ENCODE measurements around the gene TPBGL. TPM values are rescaled to one million over a fixed set of nuclear protein-coding genes. Genes with fewer than 3 reads are reported as not detected.

TPBGL gene
- total and polyA plus RNA-seq, 8 donors = 0.09 to 1.3 (median 0.25) TPM; not detected in 1

- H3K4me3 ChIP-seq = no peak overlapping the region
- H3K36me3 ChIP-seq = no peaks in the 10 kb centered on the region
- H3K27ac ChIP-seq = no peak overlapping the region
- intact Hi-C loops (cut with DNase I) = no loop called here
- H3K9me3 ChIP-seq = no peaks in the 10 kb centered on the region
- no peaks in the 10 kb centered on the region for H3K4me1 ChIP-seq
- no peak for TF ChIP-seq CTCF (IDR thresholded peaks at IDR 0.05)
- ATAC-seq (no peak), DNase-seq (no peak)
- no peaks in the 10 kb centered on the region for H3K27me3 ChIP-seq
These were observed 25.7 kb upstream of the TPBGL start for GRCh38 chr11:75214843-75215242.

GRCh38 chr11:75219869-75220268, 20.7 kb upstream of the TPBGL start:
- ATAC-seq (no peak), DNase-seq (no peak)
- Histone ChIP-seq H3K36me3 (no peaks in the 10 kb centered on the region), H3K27ac (no peak overlapping the region), H3K27me3 (no peaks in the 10 kb centered on the region), H3K9me3 (no peaks in the 10 kb centered on the region), H3K4me3 (no peak overlapping the region), H3K4me1 (no peaks in the 10 kb centered on the region)
- intact Hi-C loops (cut with DNase I) = no loop called here
- no peak for TF ChIP-seq CTCF (IDR thresholded peaks at IDR 0.05)

GRCh38 chr11:75223954-75224643, 16.5 kb upstream of the TPBGL start:
- peak in 1 of 4 donors; percentile 20 for DNase-seq
- Histone ChIP-seq H3K4me3 (no peak overlapping the region), H3K4me1 (no peaks in the 10 kb centered on the region), H3K27ac (no peak overlapping the region), H3K27me3 (no peaks in the 10 kb centered on the region), H3K9me3 (no peaks in the 10 kb centered on the region), H3K36me3 (no peaks in the 10 kb centered on the region)
- intact Hi-C loops (cut with DNase I) = no loop called here
- TF ChIP-seq CTCF (IDR thresholded peaks at IDR 0.05) = no peak
- ATAC-seq = no peak

- no peak overlapping the region for H3K4me3 ChIP-seq
- no peaks in the 10 kb centered on the region for H3K36me3 ChIP-seq
- DNase-seq (no peak), ATAC-seq (no peak)
- H3K27me3 ChIP-seq = no peaks in the 10 kb centered on the region
- intact Hi-C loops (cut with DNase I) = no loop called here
- TF ChIP-seq CTCF (IDR thresholded peaks at IDR 0.05) = no peak
- H3K27ac ChIP-seq = no peak overlapping the region
- no peaks in the 10 kb centered on the region for H3K9me3 ChIP-seq
- no peaks in the 10 kb centered on the region for H3K4me1 ChIP-seq
These were observed 14.8 kb upstream of the TPBGL start for GRCh38 chr11:75225794-75226193.

- ATAC-seq = no peak
- TF ChIP-seq CTCF (IDR thresholded peaks at IDR 0.05) = no peak
These were observed 11.1 kb upstream of the TPBGL start for GRCh38 chr11:75229466-75229865.

More at GRCh38 chr11:75229466-75229865, 11.1 kb upstream of the TPBGL start:
- Histone ChIP-seq H3K27me3 (no peaks in the 10 kb centered on the region), H3K27ac (no peak overlapping the region), H3K4me3 (no peak overlapping the region), H3K9me3 (no peaks in the 10 kb centered on the region), H3K4me1 (no peaks in the 10 kb centered on the region), H3K36me3 (no peaks in the 10 kb centered on the region)
- intact Hi-C loops (cut with DNase I) = no loop called here
- DNase-seq = no peak

Data from left lung (tissue), 10 donors.